LNCAP (cell line): Measurements from ENCODE around the gene LRRC40.

ENCODE experiments used
- CTCF ChIP-seq: fragments of 450-650 bp; IDR thresholded peaks from 2 replicates; pipeline ENCODE4 v1.5.1; 2017; ENCODE audit warnings: mild to moderate bottlenecking

Gene LRRC40

GRCh38 chr1:70101774-70102173, 103.6 kb downstream of the LRRC40 start:
- TF ChIP-seq CTCF = no peak

- no peak for TF ChIP-seq CTCF
Measured at GRCh38 chr1:70101231-70101630, 104.1 kb downstream of the LRRC40 start.
